PC-9 (cell line): Measurements from ENCODE around the gene FAM118A. TPM values are rescaled to one million over a fixed set of nuclear protein-coding genes. Genes with fewer than 3 reads are reported as not detected.

Experiments used
- BruUV-seq: library from RNA; stranded (reverse); fragments of 400-500 nt; replicated peaks from 2 replicates; lab custom pipeline; 2021; lab: Mats Ljungman, UMichigan
- CTCF ChIA-PET: fragments of 300-600 bp; sonication (Branson Sonifier 250); formaldehyde crosslinking; loops from one replicate; lab custom pipeline; 2022; ENCODE audit warnings: antibody characterized with exemption; lab: Charles Lee
- POLR2A ChIA-PET: fragments of 300-600 bp; sonication (Branson Sonifier 250); formaldehyde crosslinking; loops from one replicate; lab custom pipeline; 2022; ENCODE audit warnings: antibody characterized with exemption; ENCODE audit not compliant: unreplicated experiment; lab: Charles Lee
- DNase-seq, 2 experiments: peaks; one replicate each; pipeline versions ENCODE4 v3.0.0 to v3.0.0-alpha.2; 2015 to 2022; ENCODE audit warnings: mixed read lengths in 1 of 2
- H2AFZ ChIP-seq: fragments of 200-600 bp; sonication (generic); 2 replicates; pipeline ENCODE4 v1.8.1; 2017; ENCODE audit warnings: antibody characterized with exemption
- H3F3A ChIP-seq: fragments of 200-600 bp; sonication (generic); 2 replicates; pipeline ENCODE4 v1.8.1; 2017; ENCODE audit warnings: antibody characterized with exemption, mild to moderate bottlenecking, low read depth; ENCODE audit not compliant: insufficient read depth
- H3K27ac ChIP-seq: fragments of 200-600 bp; sonication (generic); 2 replicates; pipeline ENCODE4 v1.6.1; 2016; ENCODE audit warnings: mixed run types
- H3K27me3 ChIP-seq: fragments of 200-600 bp; sonication (generic); 2 replicates; pipeline ENCODE4 v1.6.1; 2016; ENCODE audit warnings: low read depth, mixed run types; ENCODE audit not compliant: insufficient read depth
- H3K36me3 ChIP-seq: fragments of 200-600 bp; sonication (generic); 2 replicates; pipeline ENCODE4 v1.6.1; 2016; ENCODE audit warnings: low read depth, mixed run types
- H3K4me1 ChIP-seq: fragments of 200-600 bp; sonication (generic); replicated peaks from 2 replicates; pipeline ENCODE4 v1.6.1; 2016; ENCODE audit warnings: mixed run types; ENCODE audit not compliant: insufficient read depth
- H3K4me2 ChIP-seq: fragments of 200-600 bp; sonication (generic); 2 replicates; pipeline ENCODE4 v1.6.1; 2017; ENCODE audit warnings: mixed run types
- H3K4me3 ChIP-seq: fragments of 200-600 bp; sonication (generic); 2 replicates; pipeline ENCODE4 v1.6.1; 2016; ENCODE audit warnings: mixed run types
- H3K79me2 ChIP-seq: fragments of 200-600 bp; sonication (generic); 2 replicates; pipeline ENCODE4 v1.6.1; 2017; ENCODE audit warnings: low read depth, mixed run types
- H3K9me2 ChIP-seq: fragments of 200-600 bp; sonication (generic); 2 replicates; pipeline ENCODE4 v1.8.1; 2017; ENCODE audit warnings: mild to moderate bottlenecking; ENCODE audit not compliant: insufficient read depth
- H3K9me3 ChIP-seq: fragments of 200-600 bp; sonication (generic); 2 replicates; pipeline ENCODE4 v1.8.1; 2016; ENCODE audit warnings: low read depth; ENCODE audit not compliant: insufficient read depth
- H4K20me1 ChIP-seq: fragments of 200-600 bp; sonication (generic); 2 replicates; pipeline ENCODE4 v1.8.1; 2017; ENCODE audit not compliant: insufficient read depth
- EZH2 ChIP-seq: fragments of 200-600 bp; sonication (generic); IDR thresholded peaks from 2 replicates; pipeline ENCODE4 v1.8.0; 2017; ENCODE audit warnings: antibody characterized with exemption, low read depth
- intact Hi-C: fragments of 100-400 bp; cut with micrococcal nuclease; formaldehyde crosslinking; loops from one replicate; pipeline ENCODE4 v1.10.0; 2022; ENCODE audit not compliant: unreplicated experiment
- total RNA-seq: library from RNA; stranded (reverse); gene quantifications from 2 replicates; pipeline ENCODE4 v1.2.3, GENCODE V29; 2021
- TF ChIP-seq, protein P1 (sequence below): fragments of 200-600 bp; sonication (generic); conservative IDR thresholded peaks from 2 replicates; pipeline ENCODE4 v1.6.1; 2017; ENCODE audit warnings: mixed run types, antibody characterized with exemption, mild to moderate bottlenecking, moderate library complexity

The FAM118A gene
- total RNA-seq, 1 experiment from 2014 or later: 24.4 TPM

DNA sequence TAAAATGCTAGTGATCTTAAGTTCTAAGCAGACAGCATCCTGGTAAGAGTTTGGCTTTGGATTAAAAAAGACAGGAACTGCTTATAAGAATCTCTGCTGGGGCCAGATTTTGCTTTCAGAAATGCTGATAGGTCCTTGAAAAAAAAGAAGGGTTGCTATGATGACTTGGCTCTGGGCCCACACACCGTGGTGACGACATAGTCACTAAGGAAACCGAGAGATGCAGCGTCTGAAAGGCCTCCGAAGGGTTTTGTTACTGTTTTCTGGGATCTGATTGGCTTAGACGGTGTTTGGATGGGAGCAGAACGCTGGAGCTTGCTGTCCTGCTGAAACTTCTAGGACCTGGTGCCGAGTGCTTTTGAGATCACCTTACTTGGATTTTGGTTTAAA, 8.4 kb downstream of the FAM118A start:
- Histone ChIP-seq H3K4me1 (no peaks in the 10 kb centered on the region), H3K9me3 (no peaks in the 10 kb centered on the region), H2AFZ (no peak overlapping the region), H4K20me1 (peaks cover 52% of the 10 kb centered on the region), H3F3A (peaks cover 6% of the 10 kb centered on the region; the same call in 1 of the 2 replicates), H3K4me3 (no peak overlapping the region), H3K79me2 (peaks cover 82% of the 10 kb centered on the region), H3K4me2 (no peak overlapping the region), H3K27me3 (no peaks in the 10 kb centered on the region), H3K36me3 (peaks cover 8% of the 10 kb centered on the region; the same call in 1 of the 2 replicates), H3K9me2 (no peaks in the 10 kb centered on the region), H3K27ac (no peak overlapping the region)
- no peak for DNase-seq
- intact Hi-C loops: loop anchor here (10.0 kb wide), 1 partner anchor 117 kb away; no protein-coding TSS in a partner anchor
- POLR2A ChIA-PET: no interaction called here
- TF ChIP-seq, protein P1, sequence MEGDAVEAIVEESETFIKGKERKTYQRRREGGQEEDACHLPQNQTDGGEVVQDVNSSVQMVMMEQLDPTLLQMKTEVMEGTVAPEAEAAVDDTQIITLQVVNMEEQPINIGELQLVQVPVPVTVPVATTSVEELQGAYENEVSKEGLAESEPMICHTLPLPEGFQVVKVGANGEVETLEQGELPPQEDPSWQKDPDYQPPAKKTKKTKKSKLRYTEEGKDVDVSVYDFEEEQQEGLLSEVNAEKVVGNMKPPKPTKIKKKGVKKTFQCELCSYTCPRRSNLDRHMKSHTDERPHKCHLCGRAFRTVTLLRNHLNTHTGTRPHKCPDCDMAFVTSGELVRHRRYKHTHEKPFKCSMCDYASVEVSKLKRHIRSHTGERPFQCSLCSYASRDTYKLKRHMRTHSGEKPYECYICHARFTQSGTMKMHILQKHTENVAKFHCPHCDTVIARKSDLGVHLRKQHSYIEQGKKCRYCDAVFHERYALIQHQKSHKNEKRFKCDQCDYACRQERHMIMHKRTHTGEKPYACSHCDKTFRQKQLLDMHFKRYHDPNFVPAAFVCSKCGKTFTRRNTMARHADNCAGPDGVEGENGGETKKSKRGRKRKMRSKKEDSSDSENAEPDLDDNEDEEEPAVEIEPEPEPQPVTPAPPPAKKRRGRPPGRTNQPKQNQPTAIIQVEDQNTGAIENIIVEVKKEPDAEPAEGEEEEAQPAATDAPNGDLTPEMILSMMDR: no peak
- no peak for TF ChIP-seq EZH2
- BruUV-seq: no TSS peak
- CTCF ChIA-PET: no interaction called here

DNA sequence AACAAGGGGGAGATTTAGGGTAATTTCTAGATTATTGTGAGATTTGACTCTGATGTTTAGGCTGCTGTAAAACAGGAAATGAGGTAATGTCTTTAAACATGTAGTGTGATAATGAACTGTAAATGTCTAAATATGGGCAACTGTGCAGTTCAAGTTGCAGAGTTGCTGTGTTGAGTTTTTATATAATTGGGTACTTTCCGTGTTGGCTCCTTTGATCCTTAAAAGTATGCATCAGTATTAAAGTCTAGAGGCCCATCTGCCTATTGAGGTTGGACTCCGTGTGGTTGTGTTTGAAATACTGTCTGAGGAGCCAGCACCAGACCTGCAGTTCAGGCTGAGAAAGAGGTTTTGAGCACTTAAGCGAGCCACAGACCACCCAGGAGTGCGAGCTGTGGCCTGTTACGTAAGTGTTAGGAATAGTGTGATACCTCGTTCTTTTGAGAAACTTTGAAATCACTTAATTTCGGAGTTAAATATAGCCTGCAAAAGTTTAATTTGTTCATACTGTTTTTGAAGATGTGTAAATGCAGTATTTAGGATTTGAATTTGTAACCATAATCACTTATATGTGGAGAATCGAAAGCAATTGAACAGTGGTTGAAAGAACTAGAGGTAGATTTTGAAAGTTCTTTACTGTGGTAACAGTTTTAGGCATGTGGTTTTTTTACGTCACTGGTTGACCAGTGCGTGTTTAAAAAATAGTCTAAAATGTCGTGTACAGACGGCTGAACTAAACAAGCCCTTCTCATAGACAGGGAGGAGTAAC, 9.0 kb downstream of the FAM118A start:
- H3K4me1 ChIP-seq: no peaks in the 10 kb centered on the region
- no peak overlapping the region for H3K4me2 ChIP-seq
- POLR2A ChIA-PET: no interaction called here
- no peak overlapping the region for H3K27ac ChIP-seq
- no peaks in the 10 kb centered on the region for H3K9me3 ChIP-seq
- no peaks in the 10 kb centered on the region for H3K9me2 ChIP-seq
- TF ChIP-seq, protein P1: no peak
- no peak for TF ChIP-seq EZH2
- H2AFZ ChIP-seq: no peak overlapping the region
- H3F3A ChIP-seq: peaks cover 6% of the 10 kb centered on the region; the same call in 1 of the 2 replicates
- no peak overlapping the region for H3K4me3 ChIP-seq
- peaks cover 78% of the 10 kb centered on the region for H3K79me2 ChIP-seq
- H4K20me1 ChIP-seq: peaks cover 52% of the 10 kb centered on the region
- H3K36me3 ChIP-seq: peaks cover 14% of the 10 kb centered on the region; the same call in 1 of the 2 replicates
- no peaks in the 10 kb centered on the region for H3K27me3 ChIP-seq
- DNase-seq: no peak
- intact Hi-C loops: loop anchor here (10.0 kb wide), 1 partner anchor 116 kb away; no protein-coding TSS in a partner anchor
- BruUV-seq: no TSS peak
- CTCF ChIA-PET: no interaction called here

DNA sequence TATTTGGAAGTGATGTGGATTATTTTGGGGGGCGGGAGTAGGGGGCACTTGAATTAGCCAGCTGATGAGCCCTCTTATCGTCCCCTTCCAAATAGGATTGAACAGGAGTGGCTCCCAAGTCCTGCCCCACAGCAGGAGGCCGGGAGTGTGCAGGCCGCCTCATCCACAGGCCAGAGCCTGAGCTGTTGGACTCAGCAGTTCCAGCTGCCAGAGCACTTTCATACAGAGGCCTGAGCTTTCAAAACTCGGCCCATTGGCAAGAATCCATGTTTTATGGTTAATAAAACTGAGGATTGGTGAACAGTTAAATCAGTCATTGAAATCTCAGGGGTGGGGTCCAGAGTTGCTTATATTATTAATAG, 9.6 kb downstream of the FAM118A start:
- Histone ChIP-seq H3K9me2 (no peaks in the 10 kb centered on the region), H3K36me3 (peaks cover 15% of the 10 kb centered on the region; the same call in 1 of the 2 replicates), H3K4me3 (no peak overlapping the region), H3K27me3 (no peaks in the 10 kb centered on the region), H2AFZ (no peak overlapping the region), H3K4me1 (no peaks in the 10 kb centered on the region), H3K4me2 (no peak overlapping the region), H3K27ac (no peak overlapping the region), H3F3A (peaks cover 6% of the 10 kb centered on the region; the same call in 1 of the 2 replicates), H3K79me2 (peaks cover 72% of the 10 kb centered on the region), H3K9me3 (no peaks in the 10 kb centered on the region), H4K20me1 (peaks cover 52% of the 10 kb centered on the region)
- CTCF ChIA-PET: no interaction called here
- intact Hi-C loops: loop anchor here (10.0 kb wide), 1 partner anchor 115 kb away; no protein-coding TSS in a partner anchor
- DNase-seq: no peak
- POLR2A ChIA-PET: no interaction called here
- BruUV-seq: no TSS peak
- TF ChIP-seq, protein P1: no peak
- TF ChIP-seq EZH2: no peak
